Pancreas (tissue), 10 donors: Measurements from ENCODE around the gene PAX2. TPM values are rescaled to one million over a fixed set of nuclear protein-coding genes. Genes with fewer than 3 reads are reported as not detected.

Experiments
- ATAC-seq, 4 donors: fragments of 200-7000 bp; cut with Tn5 transposase; one replicate each; pipeline versions ENCODE4 v1.8.0 to v1.9.1; 2020; ENCODE audit warnings: mild to moderate bottlenecking in 4 of 4, moderate library complexity in 4 of 4
- DNase-seq, 6 donors: peaks; one replicate each; pipeline ENCODE4 v3.0.0-alpha.2; 2020
- FAIRE-seq: peaks from 2 replicates; lab custom pipeline; 2012; peaks lifted over from hg19 to GRCh38; lab: Jason Lieb, UNC
- H3K27ac ChIP-seq, 4 donors: fragments of 200-600 bp; sonication (generic); 1 replicate in 3 of 4; 2 replicates in 1 of 4; pipeline versions ENCODE4 v1.5.0 to v1.8.0; 2020
- H3K27me3 ChIP-seq, 4 donors: fragments of 200-600 bp; one replicate each; pipeline ENCODE4 v1.8.0; 2021
- H3K36me3 ChIP-seq, 3 donors: fragments of 200-600 bp; sonication (generic) in 1 of 3; one replicate each; pipeline versions ENCODE4 v1.5.0 to v1.8.0; 2020 to 2021
- H3K4me1 ChIP-seq, 3 donors: fragments of 200-600 bp; one replicate each; pipeline ENCODE4 v1.8.0; 2021
- H3K4me3 ChIP-seq, 4 donors: fragments of 200-600 bp; sonication (generic) in 2 of 4; one replicate each; pipeline versions ENCODE4 v1.5.0 to v1.8.0; 2020 to 2021
- H3K9me3 ChIP-seq, 4 donors: fragments of 200-600 bp; one replicate each; pipeline ENCODE4 v1.8.0; 2021
- WGBS, 2 donors: extraction: QIAGEN DNeasy Blood & Tissue Kit; methylation state at CpG; one replicate each; pipeline ENCODE4 v1.1.7; 2013; 5-methylcytosine and 5-hydroxymethylcytosine counted together
- intact Hi-C, 3 donors: fragments of 100-400 bp; cut with DNase I; formaldehyde crosslinking; loops; one replicate each; pipeline versions ENCODE4 v1.11.1 to v1.14.2; 2022
- polyA plus RNA-seq, 2 donors: library from polyadenylated mRNA; stranded (reverse); fragments of 200-250 nt; gene quantifications; one replicate each; pipeline ENCODE4 v1.2.3, GENCODE V29; 2013
- total RNA-seq, 6 donors: library from RNA; stranded (reverse); fragmentation: NEBNext Ultra II Directional in 4 of 6; extraction: Animal tissue kit (Norgen Biotek cat#: 25700) in 4 of 6; gene quantifications; one replicate each; pipeline versions ENCODE4 v1.2.1 to v1.2.4, GENCODE V29; 2021 to 2023
- TF ChIP-seq, protein P1 (sequence below), 4 donors: fragments of 200-600 bp; sonication (generic) in 3 of 4; IDR thresholded peaks; one replicate each; pipeline versions ENCODE4 v1.5.0 to v1.8.0; 2021; ENCODE audit warnings: antibody characterized with exemption in 4 of 4
- donor health status: healthy with polysubstance abuse.
- donor health status: DM: no; HTN: no; CAD: no; lungs with moderate emphysema.
- donor health status: DM: no; HTN: no; CAD: no.
- donor health status: control.
- donor health status: control.
- donor health status: Bipolar disorder and iron deficiency.
- donor health status: DM: yes; HTN: yes; CAD: no.
- donor health status: DM: no; HTN: no; CAD: no.
- donor health status: DM: no; HTN: no; CAD: no.
- donor health status: DM: yes; HTN: yes; CAD: no.

PAX2 gene
- total and polyA plus RNA-seq, 8 donors, result 0.07 to 0.49 (median 0.26) TPM

DNA sequence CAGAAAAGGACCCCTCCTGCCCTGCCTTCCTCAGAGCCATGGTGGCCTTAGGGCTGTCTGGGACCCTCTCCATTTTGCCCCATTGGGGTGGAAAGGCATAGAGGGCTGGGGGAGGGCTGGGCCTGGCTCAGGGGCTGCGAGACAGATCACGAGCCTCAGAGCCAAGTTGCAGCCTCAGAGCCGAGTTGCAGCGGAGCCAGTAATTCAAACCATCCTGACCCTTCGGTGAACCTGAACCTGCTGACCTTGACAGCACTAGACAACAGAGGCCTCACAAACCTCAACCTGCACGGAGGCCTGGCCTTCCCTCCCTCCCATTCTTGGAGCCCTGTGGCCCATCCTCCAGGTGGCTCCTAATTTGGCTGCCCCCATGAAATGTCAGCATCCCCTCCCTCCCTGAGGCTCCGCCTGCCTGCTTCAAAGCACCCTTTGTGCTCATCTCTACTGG lies 45.4 kb downstream of the PAX2 start:
- ATAC-seq, result no peak
- FAIRE-seq, result no peak
- Histone ChIP-seq H3K27me3 (no peaks in the 10 kb centered on the region), H3K9me3 (no peaks in the 10 kb centered on the region), H3K4me3 (no peak overlapping the region), H3K27ac (no peak overlapping the region), H3K4me1 (no peaks in the 10 kb centered on the region), H3K36me3 (no peaks in the 10 kb centered on the region)
- intact Hi-C loops, result no loop called here
- WGBS, 2 donors, result 47 to 58% methylated on average over 7 of the region's 7 CpGs
- TF ChIP-seq, protein P1, sequence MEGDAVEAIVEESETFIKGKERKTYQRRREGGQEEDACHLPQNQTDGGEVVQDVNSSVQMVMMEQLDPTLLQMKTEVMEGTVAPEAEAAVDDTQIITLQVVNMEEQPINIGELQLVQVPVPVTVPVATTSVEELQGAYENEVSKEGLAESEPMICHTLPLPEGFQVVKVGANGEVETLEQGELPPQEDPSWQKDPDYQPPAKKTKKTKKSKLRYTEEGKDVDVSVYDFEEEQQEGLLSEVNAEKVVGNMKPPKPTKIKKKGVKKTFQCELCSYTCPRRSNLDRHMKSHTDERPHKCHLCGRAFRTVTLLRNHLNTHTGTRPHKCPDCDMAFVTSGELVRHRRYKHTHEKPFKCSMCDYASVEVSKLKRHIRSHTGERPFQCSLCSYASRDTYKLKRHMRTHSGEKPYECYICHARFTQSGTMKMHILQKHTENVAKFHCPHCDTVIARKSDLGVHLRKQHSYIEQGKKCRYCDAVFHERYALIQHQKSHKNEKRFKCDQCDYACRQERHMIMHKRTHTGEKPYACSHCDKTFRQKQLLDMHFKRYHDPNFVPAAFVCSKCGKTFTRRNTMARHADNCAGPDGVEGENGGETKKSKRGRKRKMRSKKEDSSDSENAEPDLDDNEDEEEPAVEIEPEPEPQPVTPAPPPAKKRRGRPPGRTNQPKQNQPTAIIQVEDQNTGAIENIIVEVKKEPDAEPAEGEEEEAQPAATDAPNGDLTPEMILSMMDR (IDR thresholded peaks at IDR 0.05), result no peak
- DNase-seq, result peak in 1 of 6 donors; percentile 34

DNA sequence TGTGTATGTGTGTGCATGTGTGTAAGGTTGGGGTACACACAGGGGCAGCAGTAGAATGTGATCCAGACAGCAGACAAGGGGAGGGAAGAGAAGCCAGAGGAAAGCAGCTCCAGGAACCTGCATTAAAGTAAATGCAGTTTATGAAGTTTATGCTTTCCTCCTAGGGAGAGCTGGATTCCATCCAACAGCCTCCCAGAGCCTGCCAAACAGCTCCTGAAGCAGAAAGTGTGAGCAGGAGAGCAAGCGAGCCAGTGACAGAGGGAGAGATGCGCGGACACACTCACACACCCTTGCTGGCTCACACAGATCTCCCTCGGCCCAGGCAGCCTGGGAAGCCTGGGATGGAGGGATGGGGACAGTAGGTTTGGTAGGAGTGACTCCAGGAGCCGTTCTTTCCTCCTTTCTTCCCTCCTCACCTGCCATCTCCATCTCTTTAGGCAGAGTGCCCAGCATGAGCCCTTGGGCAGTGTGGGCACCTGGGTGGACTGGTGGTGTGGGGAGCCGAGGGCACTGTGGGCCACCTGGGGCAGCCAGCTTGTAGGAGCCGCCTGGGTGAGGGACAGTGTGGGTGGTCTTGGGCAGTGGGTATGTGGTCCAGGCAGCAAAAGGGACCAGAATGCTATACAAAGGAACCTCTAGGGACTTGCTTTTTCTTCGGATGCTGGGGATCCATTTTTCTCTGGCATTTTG lies 46.1 kb downstream of the PAX2 start:
- FAIRE-seq (no peak), DNase-seq (peak in 1 of 6 donors; percentile 43), ATAC-seq (no peak)
- Histone ChIP-seq H3K27me3 (no peaks in the 10 kb centered on the region), H3K4me3 (no peak overlapping the region), H3K27ac (no peak overlapping the region), H3K9me3 (no peaks in the 10 kb centered on the region), H3K36me3 (no peaks in the 10 kb centered on the region), H3K4me1 (no peaks in the 10 kb centered on the region)
- WGBS, 2 donors, result 50 to 60% methylated on average over 8 of the region's 8 CpGs
- intact Hi-C loops, result no loop called here
- TF ChIP-seq, protein P1 (IDR thresholded peaks at IDR 0.05), result no peak

DNA sequence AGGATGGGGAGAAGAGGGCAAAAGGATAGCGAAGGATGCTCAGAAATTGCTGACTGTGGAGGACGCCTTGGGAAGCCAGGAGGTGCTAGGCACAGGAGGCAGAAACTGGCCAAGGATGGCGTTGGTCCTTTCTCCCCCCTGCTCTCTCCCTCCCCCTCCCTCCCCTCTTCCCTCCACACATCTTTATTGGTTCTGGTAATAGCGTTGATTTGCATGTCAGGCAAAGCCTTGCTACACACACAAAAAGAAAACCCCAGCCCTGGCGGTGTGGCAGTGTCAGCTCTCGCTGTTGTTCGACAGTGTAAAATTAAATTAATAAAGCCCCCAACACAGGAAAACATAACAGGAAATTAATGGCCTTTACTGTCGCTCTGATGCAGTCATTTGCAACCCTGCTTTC lies 47.2 kb downstream of the PAX2 start:
- intact Hi-C loops, result no loop called here
- FAIRE-seq (no peak), DNase-seq (peak in 1 of 6 donors; percentile 14), ATAC-seq (no peak)
- WGBS, 2 donors, result 79 to 87% methylated on average over 8 of the region's 8 CpGs
- H3K4me1 ChIP-seq, result no peaks in the 10 kb centered on the region
- no peaks in the 10 kb centered on the region for H3K27me3 ChIP-seq
- no peak overlapping the region for H3K4me3 ChIP-seq
- no peaks in the 10 kb centered on the region for H3K9me3 ChIP-seq
- H3K36me3 ChIP-seq, result no peaks in the 10 kb centered on the region
- H3K27ac ChIP-seq, result no peak overlapping the region
- TF ChIP-seq, protein P1 (IDR thresholded peaks at IDR 0.05), result no peak

DNA sequence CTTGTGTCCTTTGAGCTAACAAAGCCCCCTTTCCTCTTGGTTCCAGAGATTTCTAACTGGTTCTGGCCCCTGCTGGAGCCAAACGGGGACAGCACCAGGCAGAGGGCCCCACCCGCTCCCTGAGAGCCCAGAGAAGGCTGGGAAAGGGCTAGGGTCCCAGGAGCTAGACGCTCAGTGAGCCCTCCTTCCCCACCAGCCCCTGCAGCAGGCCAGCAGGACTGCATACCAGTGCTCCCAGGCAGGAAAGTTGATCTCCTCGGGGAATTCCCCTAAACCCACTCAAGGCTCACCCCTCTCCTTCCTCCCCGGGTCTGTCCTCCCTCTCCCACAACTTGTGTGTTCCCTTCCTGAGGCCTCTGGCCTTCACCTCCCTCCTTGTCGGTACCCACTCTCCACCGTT lies 47.7 kb downstream of the PAX2 start:
- Histone ChIP-seq H3K36me3 (no peaks in the 10 kb centered on the region), H3K27ac (no peak overlapping the region), H3K9me3 (no peaks in the 10 kb centered on the region), H3K4me3 (no peak overlapping the region), H3K4me1 (no peaks in the 10 kb centered on the region), H3K27me3 (no peaks in the 10 kb centered on the region)
- FAIRE-seq (no peak), ATAC-seq (no peak), DNase-seq (peak in 1 of 6 donors; percentile 39)
- intact Hi-C loops, result no loop called here
- 75 to 78% methylated on average over 7 of the region's 7 CpGs for WGBS, 2 donors
- TF ChIP-seq, protein P1 (IDR thresholded peaks at IDR 0.05), result no peak

DNA sequence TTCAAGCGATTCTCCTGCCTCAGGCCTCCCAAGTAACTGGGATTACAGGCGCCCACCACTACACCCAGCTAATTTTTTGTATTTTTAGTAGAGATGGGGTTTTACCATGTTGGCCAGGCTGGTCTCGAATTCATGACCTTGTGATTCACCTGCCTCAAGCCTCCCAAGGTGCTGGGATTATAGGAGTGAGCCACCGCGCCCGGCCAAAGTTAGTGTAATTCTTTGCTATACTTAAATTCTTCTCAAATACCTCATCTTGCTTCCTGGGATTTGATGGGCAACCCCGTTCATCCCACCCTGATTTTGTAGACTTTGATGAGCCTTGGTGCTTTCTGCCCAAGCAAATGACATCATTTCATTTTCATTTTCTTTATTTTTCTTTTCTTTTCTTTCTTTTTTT lies 54.5 kb downstream of the PAX2 start:
- Histone ChIP-seq H3K36me3 (no peaks in the 10 kb centered on the region), H3K27ac (no peak overlapping the region), H3K4me3 (no peak overlapping the region), H3K4me1 (no peaks in the 10 kb centered on the region), H3K9me3 (no peaks in the 10 kb centered on the region), H3K27me3 (no peaks in the 10 kb centered on the region)
- DNase-seq (no peak), ATAC-seq (no peak), FAIRE-seq (no peak)
- WGBS, 2 donors, result 88 to 93% methylated on average over 7 of the region's 7 CpGs
- TF ChIP-seq, protein P1 (IDR thresholded peaks at IDR 0.05), result no peak
- intact Hi-C loops, result no loop called here
